HG02973 (cell line): Measurements from ENCODE around the gene ZNF772.

Source experiments
- ATAC-seq: cut with Tn5 transposase; IDR thresholded peaks from one replicate; pipeline ENCODE4 v1.9.1; 2021; ENCODE audit warnings: moderate library complexity; ENCODE audit not compliant: unreplicated experiment

ZNF772 gene

DNA sequence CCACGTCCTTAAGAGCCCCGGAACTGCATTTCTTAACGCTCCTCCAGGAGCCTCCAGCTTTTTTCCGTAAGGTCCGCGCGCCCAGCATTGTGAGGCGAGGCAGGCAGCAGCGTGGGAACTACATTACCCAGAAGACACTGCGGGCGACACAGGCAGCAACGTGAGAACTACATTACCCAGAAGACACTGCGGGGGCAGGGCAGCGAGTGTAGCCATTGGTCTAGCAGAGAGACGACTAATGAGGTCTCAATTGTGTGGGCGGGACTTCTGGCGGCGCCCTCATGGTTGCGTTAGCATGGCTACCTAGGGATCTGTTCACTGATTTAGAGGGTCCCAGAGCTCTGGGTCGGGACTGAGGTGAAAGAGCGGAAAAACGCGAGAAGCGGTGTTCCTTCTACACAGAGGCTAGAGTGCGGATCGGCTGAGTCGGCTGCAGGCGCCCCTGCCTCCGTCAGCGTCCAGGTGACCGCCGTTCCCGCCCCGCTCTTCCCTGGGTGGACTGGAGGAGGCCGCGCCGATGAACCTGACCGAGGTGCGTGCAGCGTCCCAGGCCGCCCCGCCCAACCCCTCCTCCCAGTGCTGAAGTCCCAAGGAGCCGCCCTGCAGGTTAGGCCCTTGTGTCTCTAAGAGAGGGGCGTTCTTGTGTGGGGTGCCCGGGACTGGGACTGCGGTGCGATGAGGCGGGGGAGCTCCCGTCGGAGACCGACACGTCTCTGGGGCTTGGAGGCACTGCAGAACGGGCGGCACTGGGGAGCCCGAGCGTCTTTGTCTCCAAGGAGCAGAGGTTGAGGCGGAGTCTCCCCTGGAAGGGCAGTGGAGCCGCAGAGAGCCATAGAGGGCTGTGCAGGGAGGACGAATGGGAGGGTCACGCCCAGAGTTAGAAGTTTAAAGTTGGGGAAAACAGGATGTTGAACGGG, 42.0 kb downstream of the ZNF772 start, which contains the start of gene ZNF749:
TSS of gene ZNF749 (plus strand) at position 264 of the 917 bp plus-strand sequence. CDS start at position 518, 254 bp downstream.
- ATAC-seq, result peak; percentile 86

- peak; percentile 20 for ATAC-seq
These were observed 42.8 kb downstream of the ZNF772 start for GRCh38 chr19:57434386-57435061.

GRCh38 chr19:57421037-57421436, 56.3 kb downstream of the ZNF772 start:
- ATAC-seq, result no peak

- no peak for ATAC-seq
These were observed 57.9 kb downstream of the ZNF772 start for GRCh38 chr19:57419439-57419838.
